ENCODE data around the gene FARS2. TPM values are rescaled to one million over a fixed set of nuclear protein-coding genes. Genes with fewer than 3 reads are reported as not detected.

Gene FARS2
- total RNA-seq, 1 experiment from 2014 or later = 15.0 TPM

GRCh38 chr6:5749651-5750215 lies 488.4 kb downstream of the FARS2 start:
- DNase-seq (ENCODE audit: low spot score) (no peak), ATAC-seq (no peak)
- peaks cover 14% of the 10 kb centered on the region for H3K36me3 Mint-ChIP-seq
- no peaks in the 10 kb centered on the region; the same call in 1 of the 2 replicates for H3K27me3 Mint-ChIP-seq (ENCODE audit: low read depth)
- ChIA-PET POLR2A (no interaction called here), CTCF (no interaction called here)
- peaks cover 13% of the 10 kb centered on the region for H3K9me3 Mint-ChIP-seq
- peaks cover 23% of the 10 kb centered on the region for H3K4me1 Mint-ChIP-seq
- TF ChIP-seq IRF2 (CRISPR knock-in tag; IDR thresholded peaks at IDR 0.05; ENCODE audit: borderline replicate concordance, low read depth) = no peak
- no peak for TF ChIP-seq NR1H2 (CRISPR knock-in tag; IDR thresholded peaks at IDR 0.05)
- TF ChIP-seq USF1 (CRISPR knock-in tag; IDR thresholded peaks at IDR 0.05) = no peak
- no peak for TF ChIP-seq ZNF232 (CRISPR knock-in tag; IDR thresholded peaks at IDR 0.05)
- no peak for TF ChIP-seq ZNF219 (CRISPR knock-in tag; IDR thresholded peaks at IDR 0.05; ENCODE audit: borderline replicate concordance)
- TF ChIP-seq ARID4B (CRISPR knock-in tag; IDR thresholded peaks at IDR 0.05; ENCODE audit: borderline replicate concordance) = no peak
- no peak for TF ChIP-seq ZNF138 (CRISPR knock-in tag; conservative IDR thresholded peaks at IDR 0.05)
- no peak for TF ChIP-seq MYBL2 (CRISPR knock-in tag; IDR thresholded peaks at IDR 0.05)
- TF ChIP-seq ZNF423 (CRISPR knock-in tag; IDR thresholded peaks at IDR 0.05) = no peak
- TF ChIP-seq JAZF1 (CRISPR knock-in tag; IDR thresholded peaks at IDR 0.05) = no peak
- TF ChIP-seq CBFB (CRISPR knock-in tag; IDR thresholded peaks at IDR 0.05; ENCODE audit: low read depth) = no peak
- no peak for TF ChIP-seq E2F5 (CRISPR knock-in tag; IDR thresholded peaks at IDR 0.05)
- TF ChIP-seq ETV6 (CRISPR knock-in tag; IDR thresholded peaks at IDR 0.05) = no peak
- no peak for TF ChIP-seq ATF1 (CRISPR knock-in tag; IDR thresholded peaks at IDR 0.05)
- TF ChIP-seq PREB (CRISPR knock-in tag; IDR thresholded peaks at IDR 0.05; ENCODE audit: borderline replicate concordance) = no peak
- TF ChIP-seq NFATC4 (CRISPR knock-in tag; IDR thresholded peaks at IDR 0.05) = no peak
- TF ChIP-seq NR3C1 (CRISPR knock-in tag; conservative IDR thresholded peaks at IDR 0.05; ENCODE audit: low read depth) = no peak
- no peak for TF ChIP-seq IRF1 (CRISPR knock-in tag; IDR thresholded peaks at IDR 0.05)
- TF ChIP-seq PRRX2 (CRISPR knock-in tag; IDR thresholded peaks at IDR 0.05) = no peak
- no peak for TF ChIP-seq ZNF263 (CRISPR knock-in tag; IDR thresholded peaks at IDR 0.05; ENCODE audit: low read depth)
- H3K4me3 Mint-ChIP-seq = no peak overlapping the region
- H3K27ac Mint-ChIP-seq = no peak overlapping the region

Measured in WTC11 (cell line).